ENCODE data around the gene DEFB123. TPM values are rescaled to one million over a fixed set of nuclear protein-coding genes. Genes with fewer than 3 reads are reported as not detected.

The DEFB123 gene
- not detected in 2 replicates for total RNA-seq

DNA sequence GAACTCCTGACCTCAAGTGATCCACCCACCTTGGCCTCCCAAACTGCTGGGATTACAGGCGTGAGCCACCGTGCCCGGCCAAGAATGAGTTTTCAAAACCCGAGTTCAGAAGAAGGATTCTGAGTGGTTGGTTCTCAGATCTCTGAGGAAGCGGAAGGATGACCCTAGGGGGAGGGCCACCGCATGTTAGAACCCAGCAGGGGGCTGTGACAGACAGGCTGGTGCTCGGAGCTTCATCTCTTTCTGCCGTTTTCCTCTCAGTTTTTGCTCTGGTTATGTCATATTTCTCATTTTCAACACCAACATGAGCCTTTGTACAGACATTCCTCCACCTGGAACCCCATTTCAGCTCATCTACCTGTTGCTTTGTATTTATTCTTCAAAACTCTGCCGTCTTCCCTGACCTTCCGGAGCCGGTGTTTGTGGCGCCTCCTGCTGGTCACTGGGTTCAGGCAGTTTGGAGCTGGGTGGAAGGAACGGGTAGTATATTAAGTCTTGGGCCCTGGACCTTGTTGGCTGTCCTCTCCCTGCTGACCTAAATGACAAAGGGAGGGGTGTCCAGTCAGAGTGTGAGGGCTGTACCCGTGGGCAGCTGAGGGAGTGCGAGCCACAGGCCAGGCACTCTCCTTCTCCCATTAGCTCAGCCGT is at the start of gene DEFB123:
Gene DEFB123, plus strand, starts transcription at position 621 of the 648 bp plus-strand sequence. CDS start 67 bp downstream, outside the sequence.

GRCh38 chr20:31406115-31406514 is 34.3 kb upstream of the DEFB123 start, which contains the start of gene DEFB121:
TSS of gene DEFB121 (minus strand) at chr20:31406215. CDS start at chr20:31406152, 63 bp downstream.

GRCh38 chr20:31474758-31475427 is 34.5 kb downstream of the DEFB123 start, which contains the start of the genes DEFB124 and REM1:
TSS of gene DEFB124 (minus strand) at chr20:31475127. CDS start at chr20:31473013, 2,114 bp downstream.
TSS of gene REM1 (plus strand) at chr20:31475288. CDS start at chr20:31476446, 1,158 bp downstream.

Other genes with a start within 250 kb of the DEFB123 start
- not detected in 2 replicates for gene DEFB115, start 183.0 kb upstream of the DEFB123 start, total RNA-seq
- not detected in 2 replicates for gene DEFB116, start 132.0 kb upstream of the DEFB123 start, total RNA-seq
- not detected in 2 replicates for gene DEFB118, start 72.0 kb upstream of the DEFB123 start, total RNA-seq
- not detected in 2 replicates for gene DEFB119, start 50.0 kb upstream of the DEFB123 start, total RNA-seq
- gene DEFB121, start 34.4 kb upstream of the DEFB123 start, total RNA-seq: not detected in 2 replicates
- gene DEFB124, start 34.5 kb downstream of the DEFB123 start, total RNA-seq: not detected in 2 replicates
- 0.11 TPM in 1 of 2 replicates, not detected in the other for gene REM1, start 34.7 kb downstream of the DEFB123 start, total RNA-seq
- gene HM13, start 73.8 kb downstream of the DEFB123 start, total RNA-seq: 34.7 and 39.0 TPM in 2 replicates
- 1,048 and 1,208 TPM in 2 replicates for gene ID1, start 164.7 kb downstream of the DEFB123 start, total RNA-seq
- gene COX4I2, start 197.3 kb downstream of the DEFB123 start, total RNA-seq: not detected in 2 replicates